ENCODE results near the gene RALB.
A peak's percentile ranks its signal among the peaks of the same experiment; 100 is the strongest.

RALB gene

GRCh38 chr2:120251078-120251477 is 1.6 kb upstream of the RALB start:
- no peak overlapping the region for H3K4me3 ChIP-seq (ENCODE audit: low read depth, low read length)
- in situ Hi-C loops (cut with HindIII; ENCODE audit: low sequenced_read_pairs): no loop called here
- DNase-seq (ENCODE audit: low read depth, low spot score): no peak
- TF ChIP-seq, protein P1, sequence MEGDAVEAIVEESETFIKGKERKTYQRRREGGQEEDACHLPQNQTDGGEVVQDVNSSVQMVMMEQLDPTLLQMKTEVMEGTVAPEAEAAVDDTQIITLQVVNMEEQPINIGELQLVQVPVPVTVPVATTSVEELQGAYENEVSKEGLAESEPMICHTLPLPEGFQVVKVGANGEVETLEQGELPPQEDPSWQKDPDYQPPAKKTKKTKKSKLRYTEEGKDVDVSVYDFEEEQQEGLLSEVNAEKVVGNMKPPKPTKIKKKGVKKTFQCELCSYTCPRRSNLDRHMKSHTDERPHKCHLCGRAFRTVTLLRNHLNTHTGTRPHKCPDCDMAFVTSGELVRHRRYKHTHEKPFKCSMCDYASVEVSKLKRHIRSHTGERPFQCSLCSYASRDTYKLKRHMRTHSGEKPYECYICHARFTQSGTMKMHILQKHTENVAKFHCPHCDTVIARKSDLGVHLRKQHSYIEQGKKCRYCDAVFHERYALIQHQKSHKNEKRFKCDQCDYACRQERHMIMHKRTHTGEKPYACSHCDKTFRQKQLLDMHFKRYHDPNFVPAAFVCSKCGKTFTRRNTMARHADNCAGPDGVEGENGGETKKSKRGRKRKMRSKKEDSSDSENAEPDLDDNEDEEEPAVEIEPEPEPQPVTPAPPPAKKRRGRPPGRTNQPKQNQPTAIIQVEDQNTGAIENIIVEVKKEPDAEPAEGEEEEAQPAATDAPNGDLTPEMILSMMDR (IDR thresholded peaks at IDR 0.05; ENCODE audit: low read depth, low read length): no peak

DNA sequence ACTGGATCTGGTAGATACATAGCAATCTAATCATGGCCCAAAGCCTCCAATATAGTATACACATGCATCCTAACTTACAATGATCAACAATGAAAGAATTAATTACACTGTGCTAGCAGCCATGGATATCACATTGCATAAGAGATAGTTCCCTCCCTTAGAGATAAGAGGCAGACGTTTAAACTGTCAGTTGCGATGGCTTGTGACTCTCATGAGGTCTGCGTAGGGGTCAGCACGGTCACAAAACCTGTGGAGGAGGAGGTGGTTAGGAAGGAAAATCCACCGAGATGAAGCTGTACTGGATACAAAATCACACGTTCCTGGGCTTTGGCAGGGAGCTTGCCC is 800 bp upstream of the RALB start:
- TF ChIP-seq, protein P1 (IDR thresholded peaks at IDR 0.05; ENCODE audit: low read depth, low read length): no peak
- in situ Hi-C loops (cut with HindIII; ENCODE audit: low sequenced_read_pairs): no loop called here
- no peak for DNase-seq (ENCODE audit: low read depth, low spot score)
- peak overlapping the region; percentile 85 for H3K4me3 ChIP-seq (ENCODE audit: low read depth, low read length)

DNA sequence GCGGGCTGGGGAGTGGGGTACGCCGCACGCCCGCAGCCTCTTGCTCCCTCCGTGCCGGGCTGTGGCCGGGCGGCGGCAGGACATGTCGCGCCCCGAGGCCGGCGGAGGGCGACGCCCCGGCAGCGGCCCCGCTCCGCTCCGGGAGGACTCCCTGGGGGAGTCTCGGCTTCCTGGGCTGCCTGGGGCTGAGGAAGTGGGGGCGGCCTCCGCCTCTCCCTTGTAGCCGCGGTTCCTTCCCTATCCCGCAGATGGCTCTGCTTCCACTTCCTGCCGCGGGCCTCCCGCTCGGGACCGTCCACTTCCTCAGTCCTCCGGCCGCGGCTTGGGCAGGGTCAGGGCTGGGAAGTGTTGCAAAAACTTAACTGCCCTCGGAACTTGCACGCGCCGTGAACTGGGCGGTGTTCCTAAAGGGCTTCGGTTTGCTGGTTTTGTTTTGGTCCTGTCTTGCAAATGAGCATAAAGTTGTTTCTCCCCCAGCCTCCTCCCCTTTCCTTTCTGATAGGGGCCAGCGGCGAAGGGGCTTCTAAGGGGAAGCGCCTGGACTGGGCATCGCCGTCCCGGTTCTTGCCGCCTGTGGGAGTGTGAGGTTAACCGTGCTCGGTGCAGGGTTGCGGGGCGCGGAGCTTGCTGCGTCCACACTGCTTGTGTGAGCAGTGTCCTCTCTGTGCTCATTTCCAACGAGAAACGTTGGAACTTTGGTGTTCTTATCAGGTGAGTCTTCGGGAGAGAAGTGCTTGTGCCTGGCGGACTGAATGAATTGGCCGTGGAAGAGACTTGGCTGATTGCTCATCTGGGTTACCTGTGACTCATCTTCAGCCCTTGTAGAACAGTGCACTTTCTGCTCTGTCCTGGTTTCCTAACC is 600 bp downstream of the RALB start:
- in situ Hi-C loops (cut with HindIII; ENCODE audit: low sequenced_read_pairs): no loop called here
- DNase-seq (ENCODE audit: low read depth, low spot score): peak; percentile 70

DNA sequence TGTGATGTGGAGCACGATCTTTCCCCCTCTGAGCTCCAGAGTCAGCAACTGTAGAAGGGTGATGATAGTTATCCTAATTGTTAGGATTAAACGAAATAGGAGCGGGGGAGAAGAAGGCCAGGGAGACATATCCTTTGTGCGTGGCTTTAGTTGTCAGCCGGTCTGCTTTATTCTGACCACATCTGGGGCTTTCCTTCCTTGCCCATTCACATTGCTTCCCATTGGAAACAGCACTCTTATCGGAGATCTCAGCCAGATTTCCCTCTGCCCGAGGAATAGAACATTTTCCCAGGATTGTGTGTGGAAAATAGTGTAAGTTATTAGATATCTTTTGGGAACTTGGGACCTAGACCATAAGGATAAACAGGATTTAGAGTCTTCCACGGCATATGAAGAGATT is 1.5 kb downstream of the RALB start:
- in situ Hi-C loops (cut with HindIII; ENCODE audit: low sequenced_read_pairs): no loop called here
- TF ChIP-seq, protein P1 (IDR thresholded peaks at IDR 0.05; ENCODE audit: low read depth, low read length): no peak
- no peak for DNase-seq (ENCODE audit: low read depth, low spot score)
- H3K4me3 ChIP-seq (ENCODE audit: low read depth, low read length): peak overlapping the region; percentile 85

More for the DNA sequence above, 600 bp downstream of the RALB start:
- TF ChIP-seq, protein P1 (IDR thresholded peaks at IDR 0.05; ENCODE audit: low read depth, low read length): peak; percentile 50
- H3K4me3 ChIP-seq (ENCODE audit: low read depth, low read length): peak overlapping the region; percentile 85

DNA sequence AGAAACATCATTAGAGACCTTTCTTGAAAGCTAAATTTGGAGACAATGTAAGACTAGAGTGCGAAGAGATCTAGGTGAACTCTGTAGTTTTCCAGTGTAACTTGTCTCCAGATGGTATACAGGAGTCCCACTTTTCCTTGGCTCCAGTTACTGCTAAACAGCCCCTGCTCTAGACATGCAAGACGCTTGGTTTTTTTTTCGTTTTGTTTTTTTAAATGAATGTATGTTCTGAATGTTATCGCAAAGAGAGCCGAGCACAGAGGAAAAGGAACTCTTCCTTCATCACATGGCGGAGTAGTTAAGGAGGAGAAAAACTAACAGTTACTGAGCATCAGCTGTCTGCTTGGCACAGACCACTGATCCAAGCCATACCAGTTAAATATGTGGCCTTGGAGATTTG is 2.4 kb downstream of the RALB start:
- H3K4me3 ChIP-seq (ENCODE audit: low read depth, low read length): no peak overlapping the region
- no peak for DNase-seq (ENCODE audit: low read depth, low spot score)
- in situ Hi-C loops (cut with HindIII; ENCODE audit: low sequenced_read_pairs): no loop called here
- TF ChIP-seq, protein P1 (IDR thresholded peaks at IDR 0.05; ENCODE audit: low read depth, low read length): no peak

DNA sequence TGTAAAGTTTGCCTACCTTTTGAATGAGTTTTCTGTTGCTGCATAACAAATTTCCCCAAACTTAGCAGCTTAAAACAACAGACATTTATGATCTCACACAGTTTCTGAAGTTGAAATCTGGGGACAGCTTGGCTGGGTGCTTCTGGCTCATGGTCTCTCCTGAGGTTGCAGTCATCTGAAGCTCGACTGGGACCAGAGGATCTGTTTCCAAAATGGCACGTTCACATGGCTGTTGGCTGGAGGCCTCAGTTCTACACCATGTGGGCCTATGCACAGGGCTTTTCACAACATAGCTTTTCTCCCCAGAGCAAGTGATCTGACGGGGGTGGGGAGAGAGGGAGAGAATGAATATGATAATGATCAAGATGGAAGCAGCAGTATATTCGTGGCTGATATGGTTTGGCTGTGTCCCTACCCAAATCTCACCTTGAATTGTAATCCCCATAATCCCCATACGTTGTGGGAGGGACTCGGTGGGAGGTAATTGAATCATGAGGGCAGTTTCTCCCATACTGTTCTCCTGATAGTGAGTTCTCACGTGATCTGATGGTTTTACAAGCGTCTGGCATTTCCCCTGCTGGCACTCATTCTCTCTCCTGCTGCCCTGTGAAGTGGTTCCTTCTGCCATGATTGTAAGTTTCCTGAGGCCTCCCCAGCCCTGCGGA is 3.5 kb downstream of the RALB start:
- DNase-seq (ENCODE audit: low read depth, low spot score): no peak
- TF ChIP-seq, protein P1 (IDR thresholded peaks at IDR 0.05; ENCODE audit: low read depth, low read length): no peak
- no peak overlapping the region for H3K4me3 ChIP-seq (ENCODE audit: low read depth, low read length)
- in situ Hi-C loops (cut with HindIII; ENCODE audit: low sequenced_read_pairs): no loop called here

Measured in astrocyte of the spinal cord (primary cell).